Pulmonary artery endothelial cell (primary cell): ENCODE data around the gene LRG1. TPM values are rescaled to one million over a fixed set of nuclear protein-coding genes. Genes with fewer than 3 reads are reported as not detected.

Source experiments
- DNase-seq: peaks from one replicate; pipeline ENCODE4 v3.0.0-alpha.2; 2011; ENCODE audit warnings: low read depth, low spot score
- total RNA-seq: library from RNA; depleted of rRNA; stranded (reverse); fragments of >200 nt; gene quantifications from 2 replicates; pipeline ENCODE4 v1.2.3, GENCODE V29; 2014

The LRG1 gene
- total RNA-seq, 1 donor from 2014 or later = 0.13 TPM

- DNase-seq = no peak
These were observed 29.2 kb downstream of the LRG1 start for GRCh38 chr19:4510435-4511255.

GRCh38 chr19:4508698-4509097 is 31.1 kb downstream of the LRG1 start:
- no peak for DNase-seq

- no peak for DNase-seq
These were observed 32.0 kb downstream of the LRG1 start for GRCh38 chr19:4507804-4508203.

- DNase-seq = no peak
These were observed 32.7 kb downstream of the LRG1 start for GRCh38 chr19:4507150-4507452.

- DNase-seq = peak; percentile 26
These were observed 33.2 kb downstream of the LRG1 start for GRCh38 chr19:4506449-4507149.

GRCh38 chr19:4505570-4506448 is 34.0 kb downstream of the LRG1 start:
- DNase-seq = no peak

GRCh38 chr19:4504891-4505569 is 34.8 kb downstream of the LRG1 start:
- no peak for DNase-seq

- no peak for DNase-seq
These were observed 35.5 kb downstream of the LRG1 start for GRCh38 chr19:4504297-4504701.

GRCh38 chr19:4503825-4504170 is 36.0 kb downstream of the LRG1 start:
- no peak for DNase-seq

GRCh38 chr19:4503132-4503824 is 36.6 kb downstream of the LRG1 start:
- DNase-seq = no peak

- no peak for DNase-seq
These were observed 37.3 kb downstream of the LRG1 start for GRCh38 chr19:4502282-4503131.

GRCh38 chr19:4501691-4502090 is 38.1 kb downstream of the LRG1 start:
- DNase-seq = no peak

GRCh38 chr19:4500841-4501591 is 38.8 kb downstream of the LRG1 start:
- DNase-seq = no peak

GRCh38 chr19:4499855-4500254 is 40.0 kb downstream of the LRG1 start:
- DNase-seq = no peak

GRCh38 chr19:4499318-4499717 is 40.5 kb downstream of the LRG1 start:
- DNase-seq = no peak

GRCh38 chr19:4498694-4499093 is 41.1 kb downstream of the LRG1 start:
- no peak for DNase-seq

- no peak for DNase-seq
These were observed 42.0 kb downstream of the LRG1 start for GRCh38 chr19:4497770-4498389.

GRCh38 chr19:4496304-4496703 is 43.5 kb downstream of the LRG1 start:
- DNase-seq = no peak

GRCh38 chr19:4495471-4495870 is 44.4 kb downstream of the LRG1 start:
- DNase-seq = no peak
